ENCODE data around the gene CAMK2N2.
"Not testable (repeated sequence)": the region's sequence is repeated elsewhere in the genome, so short reads cannot be mapped to it uniquely, and the experiment has no call there.

Gene CAMK2N2

DNA sequence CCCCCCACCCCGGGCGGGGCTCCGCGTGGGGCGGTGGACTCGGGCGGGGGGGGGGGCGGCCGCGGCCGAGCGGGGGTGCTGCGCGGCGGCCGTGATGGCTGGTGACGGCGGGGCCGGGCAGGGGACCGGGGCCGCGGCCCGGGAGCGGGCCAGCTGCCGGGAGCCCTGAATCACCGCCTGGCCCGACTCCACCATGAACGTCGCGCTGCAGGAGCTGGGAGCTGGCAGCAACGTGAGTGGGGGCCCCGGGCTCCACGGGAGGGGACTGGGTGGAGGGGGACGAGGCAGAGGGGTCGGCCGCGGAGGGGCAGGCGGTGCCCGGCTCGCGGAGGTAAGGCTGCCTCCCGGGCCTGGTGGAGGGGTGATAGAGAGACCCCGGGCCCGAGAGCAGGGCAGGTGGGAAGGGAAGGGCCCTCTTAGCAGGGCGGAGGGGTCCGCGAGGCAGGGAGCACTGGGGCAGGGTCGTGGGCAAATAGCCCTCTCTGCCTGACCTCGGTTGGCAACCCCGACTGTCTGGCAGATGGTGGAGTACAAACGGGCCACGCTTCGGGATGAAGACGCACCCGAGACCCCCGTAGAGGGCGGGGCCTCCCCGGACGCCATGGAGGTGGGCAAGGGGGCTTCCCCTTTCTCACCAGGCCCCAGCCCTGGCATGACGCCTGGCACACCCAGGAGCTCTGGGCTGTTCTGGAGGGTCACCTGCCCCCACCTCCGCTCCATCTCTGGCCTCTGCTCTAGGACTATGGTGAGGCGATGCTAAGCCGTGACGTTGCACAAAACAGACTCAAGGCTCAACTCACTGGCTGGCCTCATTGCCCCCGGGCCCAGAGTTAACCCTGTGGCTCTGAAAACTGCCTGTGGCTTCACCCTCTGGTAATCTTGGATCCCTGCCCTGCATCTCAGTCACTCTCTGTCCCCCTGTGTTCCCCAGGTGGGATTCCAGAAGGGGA, 14.9 kb upstream of the CAMK2N2 start, which contains the start of gene ECE2:
TSS of gene ECE2 (plus strand) at position 62 of the 950 bp plus-strand sequence. CDS start at position 194, 132 bp downstream.
- ChIA-PET POLR2A (no interaction called here), CTCF (no interaction called here)
- peaks cover 0 to 7% (median under 1%) of the 10 kb centered on the region in 4 experiments for H3K4me1 ChIP-seq (ENCODE audit: control extremely low read depth in 1 of 4, control insufficient read depth in 4 of 4, insufficient read depth in 4 of 4, low read length in 3 of 4)
- no peak within 1 kb of the TSS for H3K27ac ChIP-seq (ENCODE audit: insufficient read depth in 1 of 2, low read depth in 1 of 2, low read length in 2 of 2, poor library complexity in 1 of 2, severe bottlenecking in 2 of 2)
- H3K27me3 ChIP-seq (replicated peaks in 2 of 5; ENCODE audit: control insufficient read depth in 4 of 5, insufficient read depth in 5 of 5, low read length in 4 of 5): peaks cover 8 to 56% (median 19%) of the 10 kb centered on the region in 5 experiments
- no peaks in the 10 kb centered on the region for H3K36me3 ChIP-seq (ENCODE audit: control insufficient read depth in 4 of 4, insufficient read depth in 4 of 4, low read length in 3 of 4)
- DNase-seq: no peak
- peaks cover 0 to 4% (median 0%) of the 10 kb centered on the region in 5 experiments for H3K9me3 ChIP-seq (ENCODE audit: control extremely low read depth in 1 of 5, control insufficient read depth in 4 of 5, insufficient read depth in 2 of 5, low read depth in 1 of 5, low read length in 4 of 5)
- WGBS (ENCODE audit: insufficient coverage): 16% methylated on average over 50 of the region's 65 CpGs
- H3K4me3 ChIP-seq (ENCODE audit: control insufficient read depth in 1 of 7, extremely low read depth in 1 of 7, insufficient read depth in 4 of 7, low read depth in 2 of 7, low read length in 6 of 7): no peak within 1 kb of the TSS

GRCh38 chr3:184275381-184275701, 14.0 kb upstream of the CAMK2N2 start:
- DNase-seq: no peak
- H3K9me3 ChIP-seq (ENCODE audit: control extremely low read depth in 1 of 5, control insufficient read depth in 4 of 5, insufficient read depth in 2 of 5, low read depth in 1 of 5, low read length in 4 of 5): peaks cover 0 to 4% (median 0%) of the 10 kb centered on the region in 5 experiments
- H3K4me3 ChIP-seq (ENCODE audit: control insufficient read depth in 1 of 7, extremely low read depth in 1 of 7, insufficient read depth in 4 of 7, low read depth in 2 of 7, low read length in 6 of 7): no peak overlapping the region
- peaks cover 8 to 56% (median 19%) of the 10 kb centered on the region in 5 experiments for H3K27me3 ChIP-seq (replicated peaks in 2 of 5; ENCODE audit: control insufficient read depth in 4 of 5, insufficient read depth in 5 of 5, low read length in 4 of 5)
- ChIA-PET POLR2A (no interaction called here), CTCF (no interaction called here)
- WGBS (ENCODE audit: insufficient coverage): 71% methylated on average over 7 of the region's 12 CpGs
- H3K36me3 ChIP-seq (ENCODE audit: control insufficient read depth in 4 of 4, insufficient read depth in 4 of 4, low read length in 3 of 4): no peaks in the 10 kb centered on the region
- no peak overlapping the region for H3K27ac ChIP-seq (ENCODE audit: insufficient read depth in 1 of 2, low read depth in 1 of 2, low read length in 2 of 2, poor library complexity in 1 of 2, severe bottlenecking in 2 of 2)
- H3K4me1 ChIP-seq (ENCODE audit: control extremely low read depth in 1 of 4, control insufficient read depth in 4 of 4, insufficient read depth in 4 of 4, low read length in 3 of 4): peaks cover 0 to 7% (median under 1%) of the 10 kb centered on the region in 4 experiments

DNA sequence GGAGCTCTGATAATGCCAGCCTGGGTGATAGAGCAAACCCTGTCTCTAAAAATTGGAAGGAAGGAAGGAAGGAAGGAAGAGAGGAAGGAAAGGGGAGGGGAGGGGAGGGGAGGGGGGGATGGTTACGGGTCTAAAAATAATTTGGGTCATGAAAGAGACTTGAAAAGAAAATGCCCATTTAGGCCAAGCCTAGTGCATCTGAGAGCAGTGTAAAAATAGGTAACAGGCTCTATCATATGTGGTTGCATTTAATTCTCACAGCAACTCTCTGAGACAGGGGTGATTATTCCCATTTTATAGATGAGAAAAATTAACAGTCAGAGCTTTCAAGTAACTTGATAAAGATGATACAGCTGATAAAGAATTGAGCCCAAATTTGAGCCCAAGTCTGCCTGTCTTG, 10.9 kb upstream of the CAMK2N2 start:
- no peak overlapping the region for H3K4me3 ChIP-seq (ENCODE audit: control insufficient read depth in 1 of 7, extremely low read depth in 1 of 7, insufficient read depth in 4 of 7, low read depth in 2 of 7, low read length in 6 of 7)
- H3K4me1 ChIP-seq (ENCODE audit: control extremely low read depth in 1 of 4, control insufficient read depth in 4 of 4, insufficient read depth in 4 of 4, low read length in 3 of 4): peaks cover 0 to 7% (median under 1%) of the 10 kb centered on the region in 4 experiments
- H3K9me3 ChIP-seq (ENCODE audit: control extremely low read depth in 1 of 5, control insufficient read depth in 4 of 5, insufficient read depth in 2 of 5, low read depth in 1 of 5, low read length in 4 of 5): peaks cover 0 to 4% (median 0%) of the 10 kb centered on the region in 5 experiments
- H3K27me3 ChIP-seq (replicated peaks in 2 of 5; ENCODE audit: control insufficient read depth in 4 of 5, insufficient read depth in 5 of 5, low read length in 4 of 5): peaks cover 10 to 58% (median 13%) of the 10 kb centered on the region in 5 experiments
- 71% methylated on average over 1 of the region's 1 CpG for WGBS (ENCODE audit: insufficient coverage)
- H3K36me3 ChIP-seq (ENCODE audit: control insufficient read depth in 4 of 4, insufficient read depth in 4 of 4, low read length in 3 of 4): no peaks in the 10 kb centered on the region
- H3K27ac ChIP-seq (ENCODE audit: insufficient read depth in 1 of 2, low read depth in 1 of 2, low read length in 2 of 2, poor library complexity in 1 of 2, severe bottlenecking in 2 of 2): no peak overlapping the region
- CTCF ChIA-PET: interaction anchor here (2.7 kb wide), 1 partner anchor 10 kb away, joined by 6 read pairs; no protein-coding TSS in a partner anchor
- POLR2A ChIA-PET: interaction anchor here (0.6 kb wide), 1 partner anchor 466 kb away, joined by 5 read pairs; no protein-coding TSS in a partner anchor
- DNase-seq: no peak

GRCh38 chr3:184267249-184267648, 5.9 kb upstream of the CAMK2N2 start:
- H3K27ac ChIP-seq (ENCODE audit: insufficient read depth in 1 of 2, low read depth in 1 of 2, low read length in 2 of 2, poor library complexity in 1 of 2, severe bottlenecking in 2 of 2); CTCF ChIA-PET; H3K36me3 ChIP-seq (ENCODE audit: control insufficient read depth in 4 of 4, insufficient read depth in 4 of 4, low read length in 3 of 4); POLR2A ChIA-PET; DNase-seq; H3K4me1 ChIP-seq (ENCODE audit: control extremely low read depth in 1 of 4, control insufficient read depth in 4 of 4, insufficient read depth in 4 of 4, low read length in 3 of 4); H3K9me3 ChIP-seq (ENCODE audit: control extremely low read depth in 1 of 5, control insufficient read depth in 4 of 5, insufficient read depth in 2 of 5, low read depth in 1 of 5, low read length in 4 of 5); H3K4me3 ChIP-seq (ENCODE audit: control insufficient read depth in 1 of 7, extremely low read depth in 1 of 7, insufficient read depth in 4 of 7, low read depth in 2 of 7, low read length in 6 of 7): not testable (repeated sequence)
- no CpG with 5 or more reads among the region's 1 CpG for whole genome bisulfite sequencing (ENCODE audit: insufficient coverage)
- peaks cover 7 to 52% (median 12%) of the 10 kb centered on the region in 5 experiments for H3K27me3 ChIP-seq (replicated peaks in 2 of 5; ENCODE audit: control insufficient read depth in 4 of 5, insufficient read depth in 5 of 5, low read length in 4 of 5)

GRCh38 chr3:184262764-184263179, 1.4 kb upstream of the CAMK2N2 start:
- H3K4me3 ChIP-seq (ENCODE audit: control insufficient read depth in 1 of 7, extremely low read depth in 1 of 7, insufficient read depth in 4 of 7, low read depth in 2 of 7, low read length in 6 of 7): peak overlapping the region in 1 of 7 experiments; percentile 16
- H3K27ac ChIP-seq (ENCODE audit: insufficient read depth in 1 of 2, low read depth in 1 of 2, low read length in 2 of 2, poor library complexity in 1 of 2, severe bottlenecking in 2 of 2): no peak overlapping the region
- H3K9me3 ChIP-seq (ENCODE audit: control extremely low read depth in 1 of 5, control insufficient read depth in 4 of 5, insufficient read depth in 2 of 5, low read depth in 1 of 5, low read length in 4 of 5): no peaks in the 10 kb centered on the region
- POLR2A ChIA-PET: no interaction called here
- H3K4me1 ChIP-seq (ENCODE audit: control extremely low read depth in 1 of 4, control insufficient read depth in 4 of 4, insufficient read depth in 4 of 4, low read length in 3 of 4): peaks cover 0 to 28% (median 22%) of the 10 kb centered on the region in 4 experiments
- CTCF ChIA-PET: interaction anchor here (1.2 kb wide), 1 partner anchor 35 kb away, joined by 5 read pairs; no protein-coding TSS in a partner anchor
- no peak for DNase-seq
- WGBS (ENCODE audit: insufficient coverage): 19% methylated on average over 13 of the region's 15 CpGs
- H3K27me3 ChIP-seq (replicated peaks in 2 of 5; ENCODE audit: control insufficient read depth in 4 of 5, insufficient read depth in 5 of 5, low read length in 4 of 5): peaks cover 9 to 72% (median 18%) of the 10 kb centered on the region in 5 experiments
- peaks cover 0 to 8% (median 7%) of the 10 kb centered on the region in 4 experiments for H3K36me3 ChIP-seq (ENCODE audit: control insufficient read depth in 4 of 4, insufficient read depth in 4 of 4, low read length in 3 of 4)

- Histone ChIP-seq H3K4me3 (ENCODE audit: control insufficient read depth in 1 of 7, extremely low read depth in 1 of 7, insufficient read depth in 4 of 7, low read depth in 2 of 7, low read length in 6 of 7) (peak overlapping the region in 5 of 7 experiments; percentile 40 to 57 (median 49)), H3K27me3 (replicated peaks in 2 of 5; ENCODE audit: control insufficient read depth in 4 of 5, insufficient read depth in 5 of 5, low read length in 4 of 5) (peaks cover 7 to 66% (median 18%) of the 10 kb centered on the region in 5 experiments), H3K4me1 (ENCODE audit: control extremely low read depth in 1 of 4, control insufficient read depth in 4 of 4, insufficient read depth in 4 of 4, low read length in 3 of 4) (peaks cover 0 to 28% (median 22%) of the 10 kb centered on the region in 4 experiments), H3K36me3 (ENCODE audit: control insufficient read depth in 4 of 4, insufficient read depth in 4 of 4, low read length in 3 of 4) (peaks cover 0 to 12% (median 7%) of the 10 kb centered on the region in 4 experiments), H3K27ac (ENCODE audit: insufficient read depth in 1 of 2, low read depth in 1 of 2, low read length in 2 of 2, poor library complexity in 1 of 2, severe bottlenecking in 2 of 2) (no peak overlapping the region), H3K9me3 (ENCODE audit: control extremely low read depth in 1 of 5, control insufficient read depth in 4 of 5, insufficient read depth in 2 of 5, low read depth in 1 of 5, low read length in 4 of 5) (no peaks in the 10 kb centered on the region)
- peak in 2 of 3 donors; percentile 59 for DNase-seq
- 4% methylated on average over 52 of the region's 66 CpGs for WGBS (ENCODE audit: insufficient coverage)
- ChIA-PET CTCF (interaction anchor here (1.0 to 1.2 kb wide), 3 partner anchors 24 to 34 kb away, joined by 3 to 5 read pairs (median 3); no protein-coding TSS in a partner anchor), POLR2A (interaction anchor here (0.6 to 1.2 kb wide), 2 partner anchors 22 to 685 kb away, joined by 3 to 4 read pairs; no protein-coding TSS in a partner anchor)
Measured at GRCh38 chr3:184261854-184262763, 756 bp upstream of the CAMK2N2 start.
